MCF 10A (cell line): ENCODE data around the gene STC2. TPM values are rescaled to one million over a fixed set of nuclear protein-coding genes. Genes with fewer than 3 reads are reported as not detected.

ENCODE experiments used
- BruUV-seq: library from RNA; stranded (reverse); fragments of 400-500 nt; replicated peaks from 2 replicates; lab custom pipeline; 2021; lab: Mats Ljungman, UMichigan
- CTCF ChIA-PET: fragments of 300-600 bp; sonication (Branson Sonifier 250); formaldehyde crosslinking; extraction: SDS; loops from one replicate; lab custom pipeline; 2021; ENCODE audit warnings: antibody characterized with exemption, inconsistent platforms; lab: Yijun Ruan, JAX
- POLR2A ChIA-PET: fragments of 300-600, 350-650 bp; sonication (Branson Sonifier 250); formaldehyde crosslinking; extraction: SDS; loops from one replicate; lab custom pipeline; 2020; ENCODE audit warnings: antibody characterized with exemption, inconsistent platforms; lab: Yijun Ruan, JAX
- DNase-seq: peaks from one replicate; pipeline ENCODE4 v3.0.0-alpha.2; 2018; ENCODE audit not compliant: unreplicated experiment
- H3K27ac Mint-ChIP-seq: one replicate; pipeline ENCODE4 v1.8.0; 2022; ENCODE audit warnings: mild to moderate bottlenecking, low read depth, mixed read lengths; ENCODE audit not compliant: unreplicated experiment
- H3K27me3 Mint-ChIP-seq: one replicate; pipeline ENCODE4 v1.8.0; 2022; ENCODE audit warnings: mixed read lengths; ENCODE audit not compliant: insufficient read depth, unreplicated experiment
- H3K36me3 Mint-ChIP-seq: one replicate; pipeline ENCODE4 v1.8.0; 2022; ENCODE audit warnings: mild to moderate bottlenecking, moderate library complexity, mixed read lengths; ENCODE audit not compliant: insufficient read depth, unreplicated experiment
- H3K4me1 Mint-ChIP-seq: one replicate; pipeline ENCODE4 v1.8.0; 2022; ENCODE audit warnings: mixed read lengths; ENCODE audit not compliant: insufficient read depth, unreplicated experiment
- H3K4me3 Mint-ChIP-seq: one replicate; pipeline ENCODE4 v1.8.0; 2022; ENCODE audit warnings: mild to moderate bottlenecking, moderate library complexity, mixed read lengths; ENCODE audit not compliant: unreplicated experiment
- H3K9me3 Mint-ChIP-seq: one replicate; pipeline ENCODE4 v1.8.0; 2022; ENCODE audit warnings: mixed read lengths; ENCODE audit not compliant: unreplicated experiment
- intact Hi-C: fragments of 100-400 bp; cut with micrococcal nuclease; formaldehyde crosslinking; loops from 2 replicates; pipeline ENCODE4 v1.14.1; 2022
- total RNA-seq: library from RNA; stranded (reverse); gene quantifications from 2 replicates; pipeline ENCODE4 v1.2.3, GENCODE V29; 2022
- TF ChIP-seq, protein P1 (sequence below): fragments of 200-600 bp; IDR thresholded peaks from one replicate; pipeline ENCODE4 v1.8.0; 2022; ENCODE audit warnings: antibody characterized with exemption, mild to moderate bottlenecking; ENCODE audit not compliant: unreplicated experiment

The STC2 gene
- total RNA-seq, 1 experiment from 2014 or later: 414 TPM

DNA sequence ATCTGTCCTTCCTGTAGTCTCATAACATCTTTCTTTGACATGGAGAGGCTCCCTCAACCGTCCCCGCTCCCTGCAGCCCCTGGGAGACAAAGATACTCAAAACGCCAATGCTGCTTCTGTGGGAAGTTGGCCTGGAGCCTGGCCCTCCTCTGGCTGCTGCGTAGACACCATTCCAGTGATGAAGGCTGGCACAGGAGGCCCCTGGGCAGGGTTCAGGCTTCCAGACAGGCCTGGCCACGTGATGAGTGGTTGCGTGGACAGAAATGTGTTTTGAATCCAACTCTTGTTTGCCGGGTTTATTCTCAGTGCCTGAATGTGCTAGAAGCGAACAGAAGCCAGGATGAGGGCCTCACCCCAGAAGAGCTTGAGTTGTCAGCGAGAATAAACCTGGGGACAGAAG is 50.0 kb downstream of the STC2 start:
- Mint-ChIP-seq H3K27ac (no peak overlapping the region), H3K27me3 (peaks cover 33% of the 10 kb centered on the region), H3K36me3 (no peaks in the 10 kb centered on the region), H3K4me3 (no peak overlapping the region), H3K4me1 (no peaks in the 10 kb centered on the region), H3K9me3 (peaks cover 10% of the 10 kb centered on the region)
- TF ChIP-seq, protein P1, sequence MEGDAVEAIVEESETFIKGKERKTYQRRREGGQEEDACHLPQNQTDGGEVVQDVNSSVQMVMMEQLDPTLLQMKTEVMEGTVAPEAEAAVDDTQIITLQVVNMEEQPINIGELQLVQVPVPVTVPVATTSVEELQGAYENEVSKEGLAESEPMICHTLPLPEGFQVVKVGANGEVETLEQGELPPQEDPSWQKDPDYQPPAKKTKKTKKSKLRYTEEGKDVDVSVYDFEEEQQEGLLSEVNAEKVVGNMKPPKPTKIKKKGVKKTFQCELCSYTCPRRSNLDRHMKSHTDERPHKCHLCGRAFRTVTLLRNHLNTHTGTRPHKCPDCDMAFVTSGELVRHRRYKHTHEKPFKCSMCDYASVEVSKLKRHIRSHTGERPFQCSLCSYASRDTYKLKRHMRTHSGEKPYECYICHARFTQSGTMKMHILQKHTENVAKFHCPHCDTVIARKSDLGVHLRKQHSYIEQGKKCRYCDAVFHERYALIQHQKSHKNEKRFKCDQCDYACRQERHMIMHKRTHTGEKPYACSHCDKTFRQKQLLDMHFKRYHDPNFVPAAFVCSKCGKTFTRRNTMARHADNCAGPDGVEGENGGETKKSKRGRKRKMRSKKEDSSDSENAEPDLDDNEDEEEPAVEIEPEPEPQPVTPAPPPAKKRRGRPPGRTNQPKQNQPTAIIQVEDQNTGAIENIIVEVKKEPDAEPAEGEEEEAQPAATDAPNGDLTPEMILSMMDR: no peak
- no peak for DNase-seq
- BruUV-seq: no TSS peak
- ChIA-PET POLR2A (no interaction called here), CTCF (interaction anchor here (0.6 to 1.6 kb wide), 3 partner anchors 111 to 768 kb away, joined by 3 to 8 read pairs (median 4); partner anchors contain the start of gene NSG2)
- intact Hi-C loops: no loop called here

DNA sequence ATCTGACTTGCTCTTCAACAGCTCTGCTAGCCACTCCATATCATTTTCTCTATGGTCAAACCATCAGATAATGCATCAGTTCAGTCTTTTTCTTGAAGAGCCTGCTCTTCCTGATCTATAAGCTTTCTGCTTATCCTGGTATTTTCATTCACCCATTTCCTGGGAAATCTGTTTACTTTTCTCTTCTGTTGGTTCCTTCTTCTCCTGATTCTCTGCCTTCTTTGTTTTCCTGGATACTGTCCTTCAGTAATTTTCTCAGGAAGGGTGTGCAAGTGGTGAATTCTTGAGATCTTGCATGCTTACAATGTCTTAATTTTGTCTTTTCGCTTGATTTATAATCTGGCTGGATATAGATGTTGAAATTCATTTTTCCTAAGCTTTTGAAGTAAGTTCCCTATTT is 53.4 kb downstream of the STC2 start:
- H3K27ac Mint-ChIP-seq: no peak overlapping the region

DNA sequence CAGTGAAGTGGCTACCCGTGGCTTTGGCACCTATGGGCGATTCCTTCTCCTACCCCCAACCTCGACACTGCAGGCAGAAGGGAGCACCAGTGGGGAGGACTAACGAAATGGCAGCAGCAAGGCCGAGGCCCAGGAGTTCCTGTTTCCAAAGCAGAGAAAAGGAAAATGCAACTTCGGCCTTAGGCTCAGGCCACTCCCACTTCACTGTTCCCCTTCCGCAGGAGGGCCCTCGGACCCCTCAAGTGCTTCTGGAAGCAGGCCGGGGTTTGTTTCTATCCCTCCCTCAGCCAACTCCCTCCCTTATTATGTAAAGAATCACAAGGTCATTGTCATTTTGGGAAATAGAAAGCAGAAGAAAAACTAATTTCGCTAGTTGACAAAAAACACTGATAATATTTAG is 56.8 kb downstream of the STC2 start:
- POLR2A ChIA-PET: interaction anchor here (0.8 kb wide), 2 partner anchors 9 to 10 kb away, joined by 3 to 5 read pairs; no protein-coding TSS in a partner anchor
- intact Hi-C loops: no loop called here
- BruUV-seq: no TSS peak
- CTCF ChIA-PET: interaction anchor here (1.3 kb wide), 1 partner anchor 11 kb away, joined by 3 read pairs; no protein-coding TSS in a partner anchor
- TF ChIP-seq, protein P1: no peak
- DNase-seq: no peak
- peaks cover 28% of the 10 kb centered on the region for H3K27me3 Mint-ChIP-seq
- H3K4me3 Mint-ChIP-seq: no peak overlapping the region
- no peak overlapping the region for H3K27ac Mint-ChIP-seq
- no peaks in the 10 kb centered on the region for H3K36me3 Mint-ChIP-seq
- H3K9me3 Mint-ChIP-seq: peaks cover 10% of the 10 kb centered on the region
- no peaks in the 10 kb centered on the region for H3K4me1 Mint-ChIP-seq

More for the DNA sequence above, 53.4 kb downstream of the STC2 start:
- no TSS peak for BruUV-seq
- Mint-ChIP-seq H3K27me3 (peaks cover 33% of the 10 kb centered on the region), H3K4me1 (no peaks in the 10 kb centered on the region), H3K9me3 (peaks cover 10% of the 10 kb centered on the region), H3K4me3 (no peak overlapping the region), H3K36me3 (no peaks in the 10 kb centered on the region)
- TF ChIP-seq, protein P1: no peak
- ChIA-PET CTCF (interaction anchor here (0.7 to 1.6 kb wide), 5 partner anchors 11 to 220 kb away, joined by 3 to 6 read pairs (median 3); no protein-coding TSS in a partner anchor), POLR2A (no interaction called here)
- no peak for DNase-seq
- intact Hi-C loops: no loop called here

DNA sequence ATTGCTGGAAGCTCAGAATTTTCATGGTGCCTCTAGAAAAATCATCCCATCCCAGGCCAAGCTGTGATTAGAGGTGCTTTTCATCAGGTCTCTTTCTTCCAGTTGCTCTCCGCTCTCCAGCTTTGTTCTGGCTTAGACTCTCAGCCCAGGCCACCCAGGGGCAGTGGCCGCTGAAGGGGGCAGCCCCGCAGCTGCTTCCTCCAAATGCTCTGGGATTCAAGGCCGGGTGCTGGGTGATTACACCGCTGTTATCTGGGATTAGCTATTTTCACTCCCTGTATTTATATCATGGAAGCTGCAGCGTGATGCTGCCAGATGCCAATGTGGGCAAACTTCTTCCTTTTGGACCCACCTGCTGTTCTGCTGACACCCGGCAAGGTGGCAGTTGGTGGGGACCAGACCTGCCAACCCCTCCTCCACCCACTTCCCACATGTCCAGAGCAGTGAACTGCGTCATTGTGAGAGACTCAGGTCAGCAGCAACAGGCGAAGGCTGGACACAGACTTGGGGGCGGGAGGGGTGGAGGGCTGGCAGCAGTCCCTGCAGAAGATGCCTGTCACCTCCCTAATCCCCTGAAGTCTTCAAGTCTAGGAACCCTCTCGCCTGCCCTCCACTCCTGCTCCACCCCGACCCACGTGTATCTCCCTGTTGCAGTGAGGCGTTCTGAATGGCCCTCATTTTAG is 59.3 kb downstream of the STC2 start:
- Mint-ChIP-seq H3K9me3 (no peaks in the 10 kb centered on the region), H3K27me3 (peaks cover 21% of the 10 kb centered on the region), H3K36me3 (no peaks in the 10 kb centered on the region), H3K27ac (no peak overlapping the region), H3K4me3 (no peak overlapping the region), H3K4me1 (no peaks in the 10 kb centered on the region)
- TF ChIP-seq, protein P1: no peak
- intact Hi-C loops: no loop called here
- no peak for DNase-seq
- CTCF ChIA-PET: interaction anchor here (0.5 to 1.3 kb wide), 4 partner anchors 20 to 304 kb away, joined by 3 to 5 read pairs (median 4); no protein-coding TSS in a partner anchor
- BruUV-seq: no TSS peak
- POLR2A ChIA-PET: no interaction called here
